Nephron progenitor cell (in vitro differentiated cells): ENCODE measurements around the gene LCN15.
"Not testable (repeated sequence)": the region's sequence is repeated elsewhere in the genome, so short reads cannot be mapped to it uniquely, and the experiment has no call there.

ENCODE experiments used
- DNase-seq: peaks from one replicate; pipeline ENCODE4 v3.0.0; 2021
- H3K27ac Mint-ChIP-seq: 2 replicates; pipeline ENCODE4 v1.8.0; 2021; ENCODE audit warnings: mild to moderate bottlenecking, moderate library complexity, mixed read lengths
- H3K27me3 Mint-ChIP-seq: 2 replicates; pipeline ENCODE4 v1.8.0; 2021; ENCODE audit warnings: mild to moderate bottlenecking, low read depth, mixed read lengths; ENCODE audit not compliant: poor library complexity
- H3K36me3 Mint-ChIP-seq: 2 replicates; pipeline ENCODE4 v1.8.0; 2021; ENCODE audit warnings: low read depth, mixed read lengths
- H3K4me1 Mint-ChIP-seq: 2 replicates; pipeline ENCODE4 v1.8.0; 2021; ENCODE audit warnings: mixed read lengths
- H3K4me3 Mint-ChIP-seq: 2 replicates; pipeline ENCODE4 v1.8.0; 2021; ENCODE audit warnings: mild to moderate bottlenecking, moderate library complexity, mixed read lengths
- H3K9me3 Mint-ChIP-seq: 2 replicates; pipeline ENCODE4 v1.8.0; 2021; ENCODE audit warnings: mild to moderate bottlenecking, moderate library complexity, mixed read lengths
- TF ChIP-seq, protein P1 (sequence below): fragments of 200-600 bp; sonication (generic); IDR thresholded peaks from 2 replicates; pipeline ENCODE4 v1.5.0; 2021; ENCODE audit warnings: antibody characterized with exemption

The LCN15 gene

DNA sequence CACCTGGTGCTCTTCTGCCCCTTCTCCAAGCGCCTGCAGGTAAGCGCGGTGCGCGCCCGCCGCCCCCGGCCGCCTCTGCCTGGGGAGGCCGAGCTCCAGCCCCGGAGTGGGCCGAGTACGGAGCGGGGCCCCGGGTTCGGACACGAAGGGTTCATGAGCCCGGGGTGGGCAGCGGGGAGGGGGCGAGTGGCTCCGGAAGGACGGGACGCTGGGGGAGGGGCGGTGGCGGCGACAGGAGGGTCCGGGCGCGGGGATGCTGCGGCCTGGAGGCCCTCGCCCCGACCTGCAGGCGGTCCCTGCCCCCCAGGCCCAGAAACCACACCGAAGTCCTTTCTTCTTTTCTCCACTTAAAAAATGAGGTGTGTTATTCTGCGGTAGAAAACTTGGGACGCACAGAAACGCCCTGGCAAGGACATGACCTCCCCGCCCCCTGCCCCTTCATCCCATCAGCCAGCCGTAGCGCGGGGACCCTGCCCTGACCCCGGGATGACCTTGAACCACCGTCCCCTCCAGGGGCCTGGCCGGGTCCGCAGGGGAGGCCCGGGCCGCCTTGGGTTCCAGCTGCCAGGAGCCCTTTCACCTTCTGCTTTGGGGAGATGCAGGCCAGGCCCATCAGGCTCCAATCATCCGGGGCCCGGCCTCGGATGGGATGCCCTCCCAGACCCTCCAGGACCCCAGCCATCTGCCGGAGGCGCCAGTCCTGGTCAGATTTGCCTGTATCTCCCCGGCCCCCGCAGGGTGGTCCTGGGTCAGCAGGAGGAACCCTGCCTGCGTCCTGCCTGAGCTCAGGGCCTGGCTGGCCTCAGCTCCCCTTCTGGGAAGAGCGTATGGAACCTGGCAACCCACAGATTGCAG lies 51.4 kb downstream of the LCN15 start:
- DNase-seq = peak; percentile 64

DNA sequence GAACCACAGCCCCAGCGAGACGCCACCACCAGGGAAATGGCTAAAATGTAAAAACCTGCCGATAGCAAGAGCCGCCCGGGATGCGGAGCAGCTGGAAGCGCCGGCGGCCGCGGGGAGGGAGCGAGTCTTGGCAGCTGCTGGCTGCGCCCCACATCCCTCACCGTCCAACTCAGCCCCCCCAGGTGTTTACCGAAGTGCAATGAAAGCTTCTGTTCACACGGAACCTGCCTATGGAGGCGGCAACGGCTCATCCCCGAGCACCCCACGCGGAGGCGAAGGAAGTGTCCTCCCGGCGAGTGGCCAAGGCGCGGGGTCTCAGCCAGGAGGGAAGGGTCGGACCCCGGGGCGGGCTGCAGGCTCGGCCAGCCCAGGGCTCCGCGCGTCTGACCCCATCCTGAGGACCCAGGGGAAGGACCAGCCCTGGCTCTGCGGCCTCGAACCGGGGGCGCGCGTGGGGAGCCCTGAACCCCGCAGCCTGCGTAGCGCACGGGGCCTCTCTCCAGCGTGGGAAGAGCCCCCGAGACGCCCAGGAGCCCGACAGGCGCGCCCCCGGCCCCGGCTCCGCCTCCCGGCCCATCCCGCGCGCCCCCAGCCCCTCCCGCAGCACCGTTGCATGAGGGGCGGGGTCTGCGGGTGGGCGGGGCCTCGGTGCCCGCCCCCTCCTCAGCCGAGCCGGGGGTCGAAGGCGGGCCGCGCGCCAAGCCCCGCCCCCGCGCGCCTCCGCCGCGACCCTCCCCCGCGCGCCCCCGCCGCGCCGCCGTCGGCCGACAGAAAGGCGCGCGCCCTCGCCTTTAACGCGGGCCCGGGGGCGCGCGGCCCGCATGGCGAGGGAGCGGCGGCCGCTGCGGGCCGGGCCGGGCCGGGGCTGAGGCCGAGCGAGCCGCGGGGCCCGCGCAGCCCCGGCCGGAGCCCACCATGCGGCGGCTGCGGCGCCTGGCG lies 52.3 kb downstream of the LCN15 start, which contains the start of gene DIPK1B:
Gene DIPK1B (plus strand): TSS at position 822 of the 939 bp plus-strand sequence. CDS start 94 bp downstream, at position 916.
- peaks cover 19% of the 10 kb centered on the region for H3K27me3 Mint-ChIP-seq
- no peaks in the 10 kb centered on the region for H3K36me3 Mint-ChIP-seq
- H3K9me3 Mint-ChIP-seq = no peaks in the 10 kb centered on the region
- peaks cover 30% of the 10 kb centered on the region for H3K4me1 Mint-ChIP-seq
- H3K27ac Mint-ChIP-seq = no peak within 1 kb of the TSS
- TF ChIP-seq, protein P1, sequence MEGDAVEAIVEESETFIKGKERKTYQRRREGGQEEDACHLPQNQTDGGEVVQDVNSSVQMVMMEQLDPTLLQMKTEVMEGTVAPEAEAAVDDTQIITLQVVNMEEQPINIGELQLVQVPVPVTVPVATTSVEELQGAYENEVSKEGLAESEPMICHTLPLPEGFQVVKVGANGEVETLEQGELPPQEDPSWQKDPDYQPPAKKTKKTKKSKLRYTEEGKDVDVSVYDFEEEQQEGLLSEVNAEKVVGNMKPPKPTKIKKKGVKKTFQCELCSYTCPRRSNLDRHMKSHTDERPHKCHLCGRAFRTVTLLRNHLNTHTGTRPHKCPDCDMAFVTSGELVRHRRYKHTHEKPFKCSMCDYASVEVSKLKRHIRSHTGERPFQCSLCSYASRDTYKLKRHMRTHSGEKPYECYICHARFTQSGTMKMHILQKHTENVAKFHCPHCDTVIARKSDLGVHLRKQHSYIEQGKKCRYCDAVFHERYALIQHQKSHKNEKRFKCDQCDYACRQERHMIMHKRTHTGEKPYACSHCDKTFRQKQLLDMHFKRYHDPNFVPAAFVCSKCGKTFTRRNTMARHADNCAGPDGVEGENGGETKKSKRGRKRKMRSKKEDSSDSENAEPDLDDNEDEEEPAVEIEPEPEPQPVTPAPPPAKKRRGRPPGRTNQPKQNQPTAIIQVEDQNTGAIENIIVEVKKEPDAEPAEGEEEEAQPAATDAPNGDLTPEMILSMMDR = no peak
- peak within 1 kb of the TSS; percentile 84 for H3K4me3 Mint-ChIP-seq
- peak; percentile 83 for DNase-seq

More for the DNA sequence above, 51.4 kb downstream of the LCN15 start:
- H3K4me1 Mint-ChIP-seq = peaks cover 29% of the 10 kb centered on the region
- H3K36me3 Mint-ChIP-seq = no peaks in the 10 kb centered on the region
- H3K27me3 Mint-ChIP-seq = peaks cover 17% of the 10 kb centered on the region
- no peak overlapping the region for H3K27ac Mint-ChIP-seq
- TF ChIP-seq, protein P1 = no peak
- H3K9me3 Mint-ChIP-seq = no peaks in the 10 kb centered on the region
- H3K4me3 Mint-ChIP-seq = peak overlapping the region; percentile 81

DNA sequence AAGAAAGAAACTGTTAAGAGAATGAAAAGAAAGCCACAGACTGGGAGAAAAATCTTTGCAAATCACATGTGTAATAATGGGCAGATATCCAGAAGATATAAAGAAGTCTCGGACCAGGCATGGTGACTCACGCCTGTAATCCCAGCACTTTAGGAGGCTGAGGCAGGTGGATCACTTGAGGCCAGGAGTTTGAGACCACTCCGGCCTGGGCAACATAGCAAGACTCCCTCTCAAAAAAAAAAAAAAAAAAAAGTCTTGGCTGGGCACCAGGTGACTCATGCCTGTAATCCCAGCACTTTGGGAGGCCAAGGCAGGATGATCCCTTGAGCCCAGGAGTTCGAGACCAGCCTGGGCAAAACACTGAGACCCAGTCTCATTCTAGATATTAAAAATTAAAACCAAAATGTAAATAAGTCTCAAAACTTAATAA lies 53.1 kb downstream of the LCN15 start:
- H3K9me3 Mint-ChIP-seq, H3K36me3 Mint-ChIP-seq, H3K27ac Mint-ChIP-seq, DNase-seq: not testable (repeated sequence)
- H3K4me3 Mint-ChIP-seq = peak overlapping the region; percentile 84
- H3K4me1 Mint-ChIP-seq = peaks cover 30% of the 10 kb centered on the region
- H3K27me3 Mint-ChIP-seq = peaks cover 20% of the 10 kb centered on the region

DNA sequence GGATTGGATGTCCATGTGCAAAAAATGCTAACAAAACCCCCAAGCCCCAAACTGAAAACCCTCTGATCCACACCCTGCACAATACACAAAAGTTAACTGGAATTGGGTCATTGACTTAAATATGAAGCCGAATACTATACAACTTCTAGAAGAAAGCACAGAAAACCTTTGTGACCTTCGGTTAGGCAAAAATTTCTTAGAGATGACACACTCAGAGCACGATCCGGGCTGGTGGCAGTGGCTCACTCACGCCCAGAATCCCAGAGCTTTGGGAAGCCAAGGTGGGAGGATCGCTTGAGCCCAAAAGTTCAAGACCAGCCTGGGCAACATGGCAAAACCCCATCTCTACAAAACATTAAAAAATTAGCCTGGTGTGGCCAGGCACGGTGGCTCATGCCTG lies 53.8 kb downstream of the LCN15 start:
- TF ChIP-seq, protein P1 = no peak
- H3K4me1 Mint-ChIP-seq = peaks cover 24% of the 10 kb centered on the region
- H3K9me3 Mint-ChIP-seq = no peaks in the 10 kb centered on the region
- H3K27ac Mint-ChIP-seq = no peak overlapping the region
- H3K36me3 Mint-ChIP-seq = no peaks in the 10 kb centered on the region
- no peak for DNase-seq
- H3K27me3 Mint-ChIP-seq = peaks cover 24% of the 10 kb centered on the region
- H3K4me3 Mint-ChIP-seq = peak overlapping the region; percentile 84
